Right kidney (tissue), 1 donor: ENCODE measurements around the gene ZFPL1.

ENCODE experiments used
- DNase-seq: peaks from one replicate; pipeline ENCODE4 v3.0.0-alpha.2; 2016

ZFPL1 gene

DNA sequence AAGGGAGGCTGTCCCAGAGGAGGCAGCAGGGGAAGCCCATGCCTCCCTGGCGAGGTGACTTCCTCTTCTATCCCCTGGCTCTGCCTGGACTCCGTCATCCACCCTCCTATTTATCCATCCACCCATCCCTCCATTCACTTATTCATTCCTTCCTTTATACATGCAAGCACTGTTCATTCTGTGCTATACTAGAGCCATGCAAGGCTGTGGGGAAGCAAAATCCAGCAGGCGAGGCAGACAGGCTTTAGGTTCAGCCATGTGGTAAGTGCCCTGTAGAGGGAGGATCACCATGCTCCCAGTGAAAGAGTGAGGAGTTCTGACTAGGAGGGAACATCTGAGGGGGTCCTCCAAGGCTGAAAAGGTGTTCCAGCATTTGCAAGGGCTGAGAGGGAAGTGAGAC lies 24.5 kb upstream of the ZFPL1 start:
- DNase-seq = no peak

DNA sequence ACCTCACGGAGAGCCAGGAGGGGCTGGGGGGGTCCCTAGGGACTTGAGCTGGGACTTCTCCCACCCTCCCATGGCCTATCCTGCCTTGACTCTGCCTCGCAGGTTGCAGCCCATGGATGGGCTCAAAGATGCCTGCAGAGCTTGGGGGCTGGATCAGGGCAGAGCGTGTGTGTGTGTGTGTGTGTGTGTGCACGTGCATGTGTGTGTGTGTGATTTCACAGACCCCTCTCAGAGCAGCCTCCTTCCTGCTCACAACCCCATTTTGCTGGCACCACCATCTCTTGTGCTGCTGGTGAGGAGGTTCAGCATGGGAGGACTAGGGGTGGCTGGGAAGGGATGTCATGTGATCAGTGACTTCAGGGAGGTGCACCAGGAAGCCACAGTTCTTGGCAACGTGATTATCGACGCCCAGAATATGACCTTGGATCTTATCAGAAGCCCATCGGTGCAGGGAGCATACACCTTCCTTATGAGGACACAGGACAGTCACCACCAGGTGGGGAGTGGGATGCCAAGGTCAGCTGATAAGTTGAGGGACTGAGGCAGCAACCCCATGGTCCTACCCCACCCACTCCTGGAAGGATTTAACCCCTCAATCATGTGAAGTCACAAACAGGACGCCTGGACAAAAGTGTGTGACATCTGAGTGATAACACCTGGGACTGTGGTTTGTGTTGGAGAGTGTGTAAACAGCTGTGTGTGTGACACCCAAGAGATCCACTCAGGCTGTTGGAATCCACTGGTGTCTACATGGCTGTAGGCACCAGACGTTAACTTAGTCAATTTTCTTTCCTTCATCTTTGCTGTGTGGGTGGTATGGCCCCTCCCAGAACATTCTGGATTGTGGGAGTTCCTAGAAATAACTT lies 23.8 kb upstream of the ZFPL1 start:
- DNase-seq = no peak

DNA sequence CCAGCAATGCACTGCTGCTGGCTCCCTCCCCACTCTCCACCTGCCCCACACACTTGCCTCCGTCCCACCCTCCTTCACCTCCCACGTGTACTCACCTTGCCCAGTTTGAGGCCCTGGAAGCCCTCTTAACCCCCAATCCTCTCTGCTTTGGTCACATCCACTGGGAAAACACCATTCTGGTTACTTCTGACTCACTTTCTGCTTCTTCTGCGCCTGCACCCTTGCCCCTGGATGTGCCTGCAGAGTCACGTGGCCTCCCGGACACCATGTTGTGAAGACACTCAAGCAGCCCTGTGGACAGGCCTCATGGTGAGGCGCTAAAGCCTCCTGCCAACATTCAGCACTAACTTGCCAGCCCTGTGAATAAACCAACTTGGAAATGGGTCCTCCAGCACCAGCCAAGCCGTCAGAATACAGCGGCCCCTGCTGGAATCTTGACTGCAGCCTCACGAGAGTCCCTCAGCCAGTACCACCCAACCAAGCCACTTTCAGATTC lies 23.1 kb upstream of the ZFPL1 start:
- no peak for DNase-seq

DNA sequence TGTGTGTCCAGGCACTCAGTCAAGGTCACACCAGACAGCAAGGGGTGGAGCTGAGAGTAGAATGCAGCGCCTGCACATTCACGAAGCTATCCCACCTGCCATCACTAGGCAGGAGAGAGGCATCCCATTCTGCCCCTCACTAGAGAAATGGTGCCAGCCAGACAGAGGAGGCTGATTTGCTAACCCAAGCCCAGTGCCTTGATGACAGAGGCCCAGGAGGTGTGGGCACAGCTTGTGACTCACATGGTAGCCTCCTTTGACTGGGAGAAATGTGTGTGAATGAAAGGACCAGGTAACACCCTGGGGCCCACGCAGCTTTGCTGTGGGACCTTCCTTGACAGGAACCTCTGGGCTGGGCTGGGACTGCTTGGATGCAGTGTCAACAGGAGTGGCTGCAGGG lies 20.5 kb upstream of the ZFPL1 start:
- no peak for DNase-seq

DNA sequence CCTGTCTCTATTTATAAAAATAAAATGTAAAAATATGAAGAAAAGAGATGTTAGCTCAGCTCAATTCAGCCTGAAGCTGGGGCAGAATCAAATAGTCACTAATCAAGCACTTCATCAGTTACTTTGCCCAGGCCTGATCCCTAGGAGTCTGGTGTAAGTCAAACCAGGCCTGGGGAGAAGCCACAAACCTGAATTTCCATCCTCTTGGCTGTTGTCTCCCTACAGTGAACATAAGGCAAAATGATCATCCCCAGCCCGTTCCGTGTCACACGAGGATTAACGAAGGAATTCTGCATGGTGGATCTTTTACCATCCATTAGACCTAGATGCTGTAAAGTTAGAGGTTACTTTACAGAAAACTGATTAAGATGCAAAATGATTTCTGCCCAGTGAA lies 19.2 kb upstream of the ZFPL1 start:
- no peak for DNase-seq

DNA sequence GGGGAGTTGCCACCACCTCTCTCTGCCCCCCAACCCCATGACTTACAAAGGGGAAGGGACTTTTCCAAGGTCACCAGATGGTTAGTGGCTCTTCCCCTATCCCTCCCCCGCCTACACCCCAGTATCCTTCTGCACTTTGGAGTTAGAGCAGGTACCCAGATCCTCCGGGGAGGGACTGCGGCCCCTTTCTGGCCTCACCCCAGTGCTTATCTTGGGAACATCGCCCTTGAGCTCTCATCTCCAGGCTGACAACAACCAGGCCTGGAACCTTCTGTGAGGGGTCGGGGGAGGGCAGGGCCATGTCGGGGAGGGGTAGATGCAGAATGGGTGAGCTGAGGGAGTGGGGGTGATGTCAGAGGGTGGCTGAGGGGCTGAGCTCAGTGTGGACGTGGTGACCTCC lies 18.2 kb upstream of the ZFPL1 start:
- DNase-seq = no peak

DNA sequence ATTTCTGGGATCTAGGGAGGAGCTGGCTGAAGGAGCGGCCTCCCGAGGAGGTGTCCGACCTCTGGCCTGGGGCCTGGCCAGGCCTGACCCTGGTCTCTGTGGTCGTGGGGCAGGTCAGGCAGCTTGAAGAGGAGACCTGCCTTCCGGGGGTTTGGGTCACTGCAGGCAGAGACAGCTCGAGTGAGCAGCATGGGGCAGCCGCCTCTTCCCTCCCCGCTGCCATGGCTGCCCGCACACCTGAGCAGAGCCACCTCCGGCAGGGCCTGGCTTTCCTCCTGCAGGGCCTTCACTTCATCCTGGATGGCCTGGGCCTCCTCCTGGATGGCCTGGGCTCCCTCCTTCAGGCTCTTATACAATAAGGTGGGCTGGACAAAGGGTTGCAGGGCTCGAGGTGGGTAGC lies 17.7 kb upstream of the ZFPL1 start:
- DNase-seq = no peak

DNA sequence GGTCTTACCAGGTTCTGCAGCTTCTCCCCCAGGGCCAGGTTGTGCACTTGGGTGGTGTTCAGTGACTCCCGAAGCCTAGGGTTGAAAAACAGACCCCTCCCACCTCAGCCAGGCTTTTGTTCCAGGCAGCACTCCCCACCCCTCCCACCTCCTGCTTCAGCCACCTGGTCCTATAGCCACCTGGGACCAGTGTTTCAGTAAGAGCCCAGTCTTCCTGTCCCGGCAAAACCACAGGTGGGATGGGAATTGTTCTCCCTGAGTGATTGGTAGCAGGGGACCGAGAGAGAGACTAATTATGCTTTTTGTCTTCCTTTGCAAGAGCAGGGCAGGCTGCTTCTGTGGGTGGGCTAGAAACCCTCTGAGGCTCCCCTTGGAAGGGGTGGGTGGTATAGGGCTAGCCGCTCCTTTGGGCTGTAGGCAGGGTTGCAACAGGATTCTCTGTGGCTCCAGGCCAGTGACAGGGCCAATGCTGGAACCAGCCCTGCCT lies 17.2 kb upstream of the ZFPL1 start:
- DNase-seq = no peak

DNA sequence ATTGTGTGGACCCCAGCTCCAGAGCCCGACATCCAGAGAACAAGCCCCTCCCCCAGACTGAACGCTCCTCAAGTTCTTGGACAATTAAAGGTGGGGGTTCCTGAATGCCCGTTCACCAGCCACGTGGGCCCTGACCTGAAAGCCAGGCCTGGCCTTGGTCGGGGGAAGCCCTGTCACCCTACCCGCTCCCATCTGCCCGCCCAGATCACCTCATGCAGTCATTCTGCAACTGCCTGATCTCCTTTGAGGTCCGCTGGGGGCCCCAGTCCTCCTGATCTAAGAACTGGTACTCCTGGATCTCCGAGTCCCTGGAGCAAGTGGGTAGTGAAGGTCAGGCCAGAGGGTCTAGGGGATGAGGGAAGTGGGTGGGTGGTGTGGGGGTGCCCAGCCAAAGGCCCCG lies 16.6 kb upstream of the ZFPL1 start:
- no peak for DNase-seq

DNA sequence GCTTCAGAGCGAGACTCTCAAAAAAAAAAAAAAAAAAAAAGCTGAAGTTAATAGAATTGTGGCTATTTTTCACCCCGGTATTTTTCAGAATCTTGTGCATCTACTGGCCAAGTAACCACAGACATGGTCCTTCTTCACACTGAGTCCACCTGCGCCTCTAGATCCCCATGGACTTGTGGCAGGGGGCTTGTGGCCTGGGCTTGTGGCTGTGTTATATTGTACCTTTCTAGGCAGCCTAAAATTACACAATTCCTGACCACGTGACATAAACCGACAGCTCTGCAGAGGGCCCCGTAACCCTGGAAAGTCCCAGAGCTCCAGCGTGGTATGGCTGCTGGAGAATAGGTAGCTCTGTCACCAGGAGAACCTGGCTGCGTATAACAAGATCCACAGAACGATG lies 14.8 kb upstream of the ZFPL1 start:
- DNase-seq = no peak

DNA sequence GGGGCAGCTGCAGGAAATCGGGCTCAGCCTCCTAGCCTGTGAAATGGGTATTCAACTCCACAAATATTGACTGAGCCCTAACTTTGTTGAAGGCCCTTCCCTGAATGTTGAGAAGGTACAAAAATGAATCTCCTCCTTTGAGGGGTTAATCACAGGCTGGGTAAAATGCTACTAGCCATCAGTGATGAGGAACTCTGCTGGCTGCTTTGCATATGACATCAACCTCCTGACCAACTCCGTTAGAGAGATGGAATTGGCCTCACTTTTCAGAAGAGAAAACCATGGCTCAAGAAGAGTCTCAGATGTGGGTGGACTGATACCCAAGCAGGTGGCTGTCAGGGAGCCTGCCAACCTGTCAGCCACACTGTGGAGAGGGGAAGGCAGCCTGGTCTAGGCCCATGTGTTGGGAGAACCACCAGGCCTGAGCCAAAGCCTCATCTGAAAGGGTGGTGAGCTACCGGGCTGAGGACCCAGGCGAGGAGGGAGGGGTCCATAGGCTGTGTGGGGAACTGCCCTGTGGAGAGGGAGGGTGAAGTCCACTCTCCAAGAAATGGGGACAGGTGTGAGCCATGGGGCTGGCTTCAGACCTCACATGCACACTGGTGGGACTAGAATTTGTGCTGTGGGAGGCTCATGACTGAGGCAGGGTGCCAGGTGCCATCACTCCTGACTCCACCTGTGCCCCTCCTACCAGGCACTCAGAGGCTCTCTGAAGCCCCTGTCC lies 12.0 kb upstream of the ZFPL1 start:
- DNase-seq = no peak

DNA sequence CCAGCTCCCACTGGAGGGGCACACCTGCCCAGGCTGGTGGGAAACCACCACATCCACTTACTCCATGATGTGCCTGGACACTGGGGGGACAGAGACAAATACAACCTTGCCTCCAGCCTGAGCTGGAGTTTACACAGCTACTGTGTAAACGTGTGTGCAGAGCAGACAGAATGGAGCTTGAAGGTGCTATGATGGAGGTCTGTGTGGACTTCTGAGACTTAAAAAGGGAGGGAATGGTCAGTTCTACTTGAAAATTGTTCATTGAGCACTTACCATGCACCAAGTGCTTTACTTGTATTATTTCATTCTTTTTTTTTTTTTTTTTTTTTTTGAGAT lies 11.4 kb upstream of the ZFPL1 start:
- DNase-seq = no peak

DNA sequence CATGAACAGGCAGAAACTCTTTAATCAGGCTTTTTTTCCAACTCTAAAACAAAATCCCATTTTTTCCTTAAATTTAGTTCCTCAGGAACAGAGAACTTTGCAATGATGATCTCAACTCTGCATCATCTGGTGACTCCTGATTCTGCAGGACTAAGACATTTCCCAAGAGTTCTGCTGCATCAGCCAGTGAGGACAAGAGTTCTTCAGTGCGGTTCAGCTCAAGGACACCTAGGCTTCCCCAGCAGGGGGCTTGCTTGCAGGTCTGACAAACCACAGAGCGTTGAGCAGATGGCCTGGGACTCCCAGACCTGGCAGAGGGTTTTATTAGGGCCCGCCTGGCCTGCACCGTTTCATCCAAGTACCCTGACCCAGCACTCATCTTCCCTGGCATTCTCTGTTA lies 6.6 kb upstream of the ZFPL1 start:
- no peak for DNase-seq

DNA sequence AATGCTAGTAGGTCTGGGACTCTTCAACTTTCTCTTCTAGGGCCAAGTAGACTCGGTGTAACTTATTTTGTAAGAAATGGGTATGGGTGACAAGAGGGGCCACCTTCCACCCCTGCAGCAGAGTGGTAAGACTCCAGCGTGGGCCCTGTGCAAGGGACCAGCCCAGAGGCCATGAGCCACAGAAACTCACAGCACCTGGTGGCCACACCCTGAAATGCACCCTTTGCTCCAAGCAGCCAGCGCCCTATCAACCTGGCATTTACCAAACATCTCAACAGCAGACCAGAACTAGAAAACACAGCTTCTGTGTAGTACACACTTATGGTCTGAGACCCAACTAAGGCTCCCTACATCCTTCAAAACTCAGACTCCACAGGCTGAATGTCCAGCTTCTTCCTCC lies 5.9 kb upstream of the ZFPL1 start:
- DNase-seq = no peak

DNA sequence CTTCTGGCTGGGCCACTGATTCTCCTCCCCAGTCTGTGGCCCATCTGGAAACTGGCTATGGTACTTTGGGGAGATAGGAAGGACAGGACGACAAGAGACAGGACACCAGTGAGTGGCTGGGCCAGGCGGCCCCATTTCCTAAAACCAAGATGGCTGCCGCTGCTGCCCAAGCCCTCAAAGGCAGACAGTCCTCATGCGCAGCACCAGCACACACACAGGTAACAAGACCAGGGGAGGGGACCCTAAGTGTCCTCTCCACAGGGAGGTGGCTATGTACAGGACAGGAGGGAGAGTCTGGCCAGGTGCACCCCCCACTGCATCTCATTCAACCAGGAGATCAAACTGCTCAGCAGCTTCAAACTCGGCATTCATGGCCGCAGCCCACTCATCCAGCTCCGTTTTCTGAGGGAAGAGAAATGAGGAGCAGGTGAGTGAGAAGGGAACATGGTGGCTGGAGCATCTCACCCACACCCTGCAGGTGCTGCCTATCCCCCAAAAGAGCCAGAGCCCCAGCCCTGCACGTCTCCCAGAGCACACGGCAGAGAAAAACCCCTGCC lies 5.2 kb upstream of the ZFPL1 start:
- DNase-seq = no peak

DNA sequence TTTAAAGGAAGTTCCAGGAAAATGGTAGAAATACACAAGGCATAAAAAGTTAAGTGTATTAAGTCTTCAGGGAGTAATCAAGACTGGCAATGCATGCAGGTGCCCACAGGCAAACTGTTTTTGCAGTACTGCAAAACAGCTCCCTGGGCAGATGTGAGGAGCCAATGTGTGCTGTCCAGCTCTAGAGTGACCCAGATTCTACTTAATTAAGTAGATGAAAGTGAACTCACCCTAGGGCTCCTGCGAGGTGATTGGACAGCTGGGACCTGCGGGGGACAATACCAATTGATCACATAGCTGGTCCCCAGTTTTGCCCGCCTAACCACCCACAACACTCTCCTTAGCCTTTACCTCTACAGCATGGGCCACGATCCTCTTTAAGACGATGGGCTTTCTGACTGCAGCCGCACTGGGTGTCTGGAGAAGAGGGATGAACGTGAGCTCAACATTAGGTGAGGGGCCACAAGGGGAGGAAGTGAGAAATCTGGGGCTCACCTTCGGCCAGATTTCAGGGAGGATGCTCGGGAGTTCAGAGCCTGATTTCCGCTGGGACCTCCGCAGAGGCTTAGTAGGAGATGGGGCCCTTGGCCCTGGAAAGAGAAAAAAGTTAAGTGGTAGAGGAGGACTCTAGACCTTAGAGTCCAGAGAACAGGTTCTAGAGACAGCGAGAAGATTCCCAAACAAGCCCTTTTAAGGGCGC lies 738 bp upstream of the ZFPL1 start:
- DNase-seq = no peak

DNA sequence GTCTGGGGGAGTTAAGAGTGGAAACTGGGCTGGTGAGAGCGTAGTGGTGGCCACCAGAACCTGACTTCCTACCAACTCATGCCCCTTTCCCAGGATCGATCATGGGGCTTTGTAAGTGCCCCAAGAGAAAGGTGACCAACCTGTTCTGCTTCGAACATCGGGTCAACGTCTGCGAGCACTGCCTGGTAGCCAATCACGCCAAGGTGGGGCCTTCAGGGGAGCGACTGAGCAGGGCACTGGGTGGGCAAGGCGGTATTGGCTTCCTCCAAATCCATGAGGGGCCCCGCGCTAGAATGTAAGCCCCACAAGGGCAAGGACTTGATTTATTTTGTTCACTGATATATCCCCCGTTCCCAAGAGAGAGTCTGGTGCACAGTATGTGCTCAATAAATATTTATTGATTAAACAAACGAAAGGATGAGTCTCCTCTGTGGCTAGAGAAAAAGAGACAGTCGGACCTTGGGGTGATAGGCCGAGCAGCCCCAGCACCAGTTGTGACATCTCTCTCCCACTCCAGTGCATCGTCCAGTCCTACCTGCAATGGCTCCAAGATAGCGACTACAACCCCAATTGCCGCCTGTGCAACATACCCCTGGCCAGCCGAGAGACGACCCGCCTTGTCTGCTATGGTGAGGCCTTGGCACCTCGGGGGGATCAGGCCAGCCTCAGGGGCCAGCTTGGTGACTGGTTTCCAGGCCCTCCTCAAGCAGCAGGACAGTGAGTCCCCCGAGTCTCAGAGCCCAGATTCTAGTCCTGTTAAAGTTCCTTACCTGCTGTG lies 765 bp downstream of the ZFPL1 start:
- DNase-seq = no peak

DNA sequence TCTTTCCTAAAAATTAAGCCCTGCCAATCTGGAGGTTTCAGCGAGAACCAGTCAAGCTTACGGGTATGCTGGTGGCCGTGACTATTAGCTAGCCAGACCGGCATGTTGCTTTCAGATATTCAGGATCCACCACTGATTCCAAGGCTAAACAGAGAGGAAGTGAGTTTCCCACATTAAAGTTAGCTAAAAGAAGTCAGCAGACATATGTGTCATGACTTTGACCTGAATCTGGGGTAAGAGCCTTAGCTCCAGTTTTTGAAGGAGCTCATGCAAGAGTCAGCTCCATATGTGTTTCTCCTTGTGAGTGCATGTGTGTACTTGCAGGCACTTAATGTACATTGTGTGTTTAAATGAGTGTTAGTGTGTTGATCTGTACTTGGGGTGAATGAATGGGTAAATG lies 1.4 kb downstream of the ZFPL1 start:
- DNase-seq = no peak

DNA sequence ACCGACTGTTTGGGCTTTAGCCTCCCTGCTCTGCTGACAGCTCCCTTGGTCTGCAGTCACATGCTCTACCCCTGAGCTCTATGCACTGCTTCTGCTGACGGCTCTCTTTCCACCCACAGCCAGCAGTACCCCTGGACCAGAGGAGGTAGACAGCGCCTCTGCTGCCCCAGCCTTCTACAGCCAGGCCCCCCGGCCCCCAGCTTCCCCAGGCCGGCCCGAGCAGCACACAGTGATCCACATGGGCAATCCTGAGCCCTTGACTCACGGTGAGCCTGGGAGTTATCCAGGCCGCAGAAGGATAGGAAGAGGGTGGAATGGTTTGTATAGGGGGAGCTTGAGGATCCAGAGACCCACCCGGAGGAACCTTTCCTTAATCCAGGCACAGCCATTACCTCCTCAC lies 2.8 kb downstream of the ZFPL1 start:
- DNase-seq = no peak

DNA sequence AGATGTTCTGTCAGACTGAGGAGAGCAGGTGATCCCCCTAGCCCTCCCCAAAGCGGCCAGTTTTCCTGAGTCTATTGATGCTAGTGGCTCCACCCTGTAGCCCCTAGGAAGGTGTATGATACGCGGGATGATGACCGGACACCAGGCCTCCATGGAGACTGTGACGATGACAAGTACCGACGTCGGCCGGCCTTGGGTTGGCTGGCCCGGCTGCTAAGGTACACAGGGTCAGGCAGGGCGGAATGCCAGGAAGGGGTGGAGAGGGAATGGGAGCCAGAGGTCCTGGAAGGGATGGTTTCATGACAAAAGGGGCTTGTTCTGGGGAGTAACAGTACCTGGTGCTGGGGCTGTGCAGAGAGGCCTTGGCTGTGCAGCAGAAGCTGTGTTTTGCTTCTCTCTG lies 3.2 kb downstream of the ZFPL1 start:
- no peak for DNase-seq

DNA sequence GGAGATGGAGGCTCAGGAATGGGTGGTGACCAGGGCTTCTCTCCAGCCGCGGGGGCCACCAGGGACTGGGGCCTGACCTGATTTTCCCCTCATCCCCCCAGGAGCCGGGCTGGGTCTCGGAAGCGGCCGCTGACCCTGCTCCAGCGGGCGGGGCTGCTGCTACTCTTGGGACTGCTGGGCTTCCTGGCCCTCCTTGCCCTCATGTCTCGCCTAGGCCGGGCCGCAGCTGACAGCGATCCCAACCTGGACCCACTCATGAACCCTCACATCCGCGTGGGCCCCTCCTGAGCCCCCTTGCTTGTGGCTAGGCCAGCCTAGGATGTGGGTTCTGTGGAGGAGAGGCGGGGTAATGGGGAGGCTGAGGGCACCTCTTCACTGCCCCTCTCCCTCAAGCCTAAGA lies 3.8 kb downstream of the ZFPL1 start:
- DNase-seq = no peak

DNA sequence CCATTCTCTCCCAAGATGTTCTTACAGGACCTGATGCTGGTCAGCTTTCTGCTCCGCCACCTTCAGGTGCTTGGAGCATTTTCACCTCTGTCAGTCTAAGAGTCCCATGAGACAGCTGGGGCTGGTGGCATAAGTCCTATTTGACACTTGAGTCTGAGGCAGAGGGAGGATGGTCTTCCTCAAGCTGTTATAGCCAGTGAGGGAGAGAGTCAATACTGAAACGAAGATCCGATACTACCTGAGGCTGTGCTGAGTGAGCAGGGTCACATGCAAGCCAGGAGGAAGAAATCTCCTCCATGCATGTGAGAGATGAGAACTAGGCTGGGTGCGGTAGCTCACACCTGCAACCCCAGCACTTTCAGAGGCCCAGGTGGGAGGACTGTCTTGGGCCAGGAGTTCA lies 5.6 kb downstream of the ZFPL1 start:
- no peak for DNase-seq
